H1 (cell line): Measurements from ENCODE around the gene ZAR1L. TPM values are rescaled to one million over a fixed set of nuclear protein-coding genes. Genes with fewer than 3 reads are reported as not detected.

Experiments
- CTCF ChIA-PET: fragments of 300-600 bp; sonication (Branson Sonifier 250); formaldehyde crosslinking; loops from one replicate; lab custom pipeline; 2021; ENCODE audit not compliant: partially characterized antibody; lab: Charles Lee
- POLR2A ChIA-PET: fragments of 300-600 bp; sonication (Branson Sonifier 250); formaldehyde crosslinking; loops from one replicate; lab custom pipeline; 2021; ENCODE audit warnings: inconsistent platforms; ENCODE audit not compliant: partially characterized antibody; lab: Charles Lee
- DNase-seq, 2 experiments: peaks; one replicate each; pipeline versions ENCODE4 v3.0.0 to v3.0.0-alpha.2; 2010 to 2022; ENCODE audit warnings: low spot score in 2 of 2, low read depth in 1 of 2, mixed read lengths in 1 of 2
- FAIRE-seq: peaks from 2 replicates; lab custom pipeline; 2011; peaks lifted over from hg19 to GRCh38; lab: Jason Lieb, UNC
- H2AFZ ChIP-seq: 2 replicates; pipeline ENCODE4 v1.8.1; 2012; ENCODE audit warnings: low read length, inconsistent platforms
- H2AK5ac ChIP-seq: 2 replicates; pipeline ENCODE4 v1.6.1; 2013; ENCODE audit warnings: low read depth, low read length
- H2BK120ac ChIP-seq: replicated peaks from 2 replicates; pipeline ENCODE3; 2013; ENCODE audit warnings: low read depth, low read length, inconsistent platforms
- H2BK12ac ChIP-seq: 2 replicates; pipeline ENCODE4 v1.6.1; 2013; ENCODE audit warnings: low read depth, low read length
- H2BK15ac ChIP-seq: 2 replicates; pipeline ENCODE4 v1.6.1; 2013; ENCODE audit warnings: low read length
- H2BK20ac ChIP-seq: 2 replicates; pipeline ENCODE4 v1.6.1; 2013; ENCODE audit warnings: low read length
- H2BK5ac ChIP-seq: 2 replicates; pipeline ENCODE4 v1.6.1; 2013; ENCODE audit warnings: low read depth, low read length
- H3K14ac ChIP-seq: 2 replicates; pipeline ENCODE4 v1.6.1; 2013; ENCODE audit warnings: inconsistent platforms; ENCODE audit not compliant: insufficient read length
- H3K18ac ChIP-seq: 2 replicates; pipeline ENCODE4 v1.6.1; 2013; ENCODE audit warnings: low read length; ENCODE audit errors: extremely low read depth
- H3K23ac ChIP-seq: 2 replicates; pipeline ENCODE4 v1.6.1; 2013; ENCODE audit warnings: inconsistent platforms; ENCODE audit not compliant: insufficient read length
- H3K23me2 ChIP-seq: 2 replicates; pipeline ENCODE4 v1.6.1; 2013; ENCODE audit warnings: low read depth, low read length
- H3K27ac ChIP-seq: 2 replicates; pipeline ENCODE4 v1.6.1; 2011; ENCODE audit warnings: low read depth, low read length, inconsistent platforms
- H3K27me3 ChIP-seq, 4 experiments: replicated peaks in 1 of 4; 1 replicate in 1 of 4; 2 replicates in 3 of 4; pipeline versions ENCODE4 v1.6.1 to v1.8.1; 2011 to 2013; ENCODE audit warnings: low read length in 3 of 4, mild to moderate bottlenecking in 3 of 4, inconsistent platforms in 2 of 4, mixed read lengths in 2 of 4, moderate library complexity in 1 of 4; ENCODE audit not compliant: control insufficient read depth in 3 of 4, insufficient read depth in 3 of 4; ENCODE audit errors: extremely low read depth in 1 of 4
- H3K36me3 ChIP-seq, 4 experiments: 2 replicates each; pipeline versions ENCODE4 v1.6.1 to v1.8.1; 2011 to 2013; ENCODE audit warnings: mild to moderate bottlenecking in 4 of 4, low read length in 3 of 4, moderate library complexity in 2 of 4, control low read depth in 1 of 4, inconsistent platforms in 1 of 4; ENCODE audit not compliant: insufficient read depth in 4 of 4, control insufficient read depth in 2 of 4
- H3K4ac ChIP-seq: replicated peaks from 2 replicates; pipeline ENCODE3; 2013; ENCODE audit warnings: low read length, low read depth, mixed read lengths, inconsistent platforms; ENCODE audit not compliant: insufficient read length
- H3K4me1 ChIP-seq, 4 experiments: replicated peaks in 1 of 4; 1 replicate in 1 of 4; 2 replicates in 3 of 4; pipeline versions ENCODE4 v1.6.1 to v1.8.1; 2011 to 2013; ENCODE audit warnings: low read length in 3 of 4, inconsistent platforms in 2 of 4, mixed read lengths in 1 of 4; ENCODE audit not compliant: insufficient read depth in 4 of 4, control insufficient read depth in 3 of 4
- H3K4me2 ChIP-seq, 2 experiments: 2 replicates each; pipeline versions ENCODE4 v1.6.1 to v1.8.1; 2011 to 2013; ENCODE audit warnings: low read depth in 2 of 2, low read length in 2 of 2, control low read depth in 1 of 2, inconsistent platforms in 1 of 2, mild to moderate bottlenecking in 1 of 2; ENCODE audit not compliant: insufficient read depth in 1 of 2
- H3K4me3 ChIP-seq, 4 experiments: fragments of 200-600, 300-600 bp in 1 of 4; sonication (generic), shearing (Covaris generic), sonication (Bioruptor Twin) in 1 of 4; 2 replicates each; pipeline versions ENCODE4 v1.5.1 to v1.8.1; 2011 to 2016; ENCODE audit warnings: low read length in 4 of 4, low read depth in 3 of 4, control low read depth in 2 of 4, inconsistent platforms in 2 of 4, mild to moderate bottlenecking in 2 of 4, mixed read lengths in 1 of 4, moderate library complexity in 1 of 4; ENCODE audit not compliant: insufficient read depth in 2 of 4; ENCODE audit errors: extremely low read depth in 1 of 4
- H3K56ac ChIP-seq: replicated peaks from 2 replicates; pipeline ENCODE3; 2013; ENCODE audit warnings: low read depth, mild to moderate bottlenecking, mixed read lengths, low read length, inconsistent platforms; ENCODE audit not compliant: insufficient read length
- H3K79me1 ChIP-seq: 2 replicates; pipeline ENCODE4 v1.6.1; 2013; ENCODE audit warnings: low read depth, low read length, control low read depth
- H3K79me2 ChIP-seq, 2 experiments: 2 replicates each; pipeline versions ENCODE4 v1.6.1 to v1.8.1; 2012 to 2013; ENCODE audit warnings: low read length in 2 of 2, mild to moderate bottlenecking in 2 of 2, inconsistent platforms in 1 of 2; ENCODE audit not compliant: insufficient read depth in 2 of 2, control insufficient read depth in 1 of 2
- H3K9ac ChIP-seq, 4 experiments: replicated peaks in 1 of 4; 1 replicate in 1 of 4; 2 replicates in 3 of 4; pipeline versions ENCODE4 v1.6.1 to v1.8.1; 2011 to 2013; ENCODE audit warnings: low read depth in 3 of 4, low read length in 3 of 4, control low read depth in 2 of 4, mild to moderate bottlenecking in 2 of 4, moderate library complexity in 2 of 4, inconsistent platforms in 1 of 4; ENCODE audit errors: extremely low read depth in 1 of 4
- H3K9me3 ChIP-seq, 2 experiments: 2 replicates each; pipeline versions ENCODE4 v1.6.1 to v1.8.1; 2012 to 2013; ENCODE audit warnings: mild to moderate bottlenecking in 2 of 2, moderate library complexity in 2 of 2, control low read depth in 1 of 2, inconsistent platforms in 1 of 2, low read depth in 1 of 2, low read length in 1 of 2, mixed read lengths in 1 of 2; ENCODE audit not compliant: insufficient read depth in 2 of 2
- H4K20me1 ChIP-seq, 2 experiments: replicated peaks in 1 of 2; 2 replicates each; pipeline versions ENCODE3 to v1.8.1; 2011 to 2013; ENCODE audit warnings: inconsistent platforms in 2 of 2, low read length in 2 of 2, mild to moderate bottlenecking in 1 of 2; ENCODE audit not compliant: insufficient read depth in 2 of 2, control insufficient read depth in 1 of 2
- H4K5ac ChIP-seq: 2 replicates; pipeline ENCODE4 v1.6.1; 2013; ENCODE audit warnings: low read length, low read depth, mixed read lengths, inconsistent platforms; ENCODE audit not compliant: insufficient read length
- H4K8ac ChIP-seq: 2 replicates; pipeline ENCODE4 v1.8.0; 2013; ENCODE audit warnings: mild to moderate bottlenecking, moderate library complexity, low read length, inconsistent platforms; ENCODE audit not compliant: insufficient read depth; ENCODE audit errors: extremely low read depth
- H4K91ac ChIP-seq: replicated peaks from 2 replicates; pipeline ENCODE3; 2013; ENCODE audit warnings: low read length, mixed read lengths, inconsistent platforms; ENCODE audit not compliant: insufficient read length
- GTF2F1 ChIP-seq: IDR thresholded peaks from 2 replicates; pipeline ENCODE4 v1.6.1; 2012; ENCODE audit warnings: low read depth, low read length, improper control_type of control experiment, borderline replicate concordance
- KDM1A ChIP-seq: fragments of 200-600, 300-600 bp; sonication (generic); IDR thresholded peaks from 2 replicates; pipeline ENCODE4 v1.7.1; 2016; ENCODE audit warnings: mild to moderate bottlenecking, low read length, borderline replicate concordance
- NRF1 ChIP-seq: IDR thresholded peaks from 2 replicates; pipeline ENCODE4 v1.6.1; 2011; ENCODE audit warnings: mild to moderate bottlenecking, low read depth, low read length, improper control_type of control experiment
- RXRA ChIP-seq: IDR thresholded peaks from 2 replicates; pipeline ENCODE4 v1.6.1; 2011; ENCODE audit warnings: low read depth, mild to moderate bottlenecking, low read length, moderate library complexity; ENCODE audit not compliant: insufficient read depth
- TAF1 ChIP-seq: IDR thresholded peaks from 2 replicates; pipeline ENCODE4 v1.6.1; 2011; ENCODE audit warnings: mild to moderate bottlenecking, low read depth, low read length
- TBP ChIP-seq: IDR thresholded peaks from 2 replicates; pipeline ENCODE4 v1.6.1; 2011; ENCODE audit warnings: low read depth, low read length, improper control_type of control experiment
- WGBS, 2 experiments: shearing (Covaris generic) in 1 of 2; methylation state at CpG; one replicate each; pipeline versions ENCODE4 v1.1.6 to v1.1.7; 2013 to 2015; ENCODE audit warnings: low lambda C conversion rate in 2 of 2, mixed read lengths in 2 of 2, inconsistent platforms in 1 of 2, low coverage in 1 of 2, missing lambda C conversion rate in 1 of 2; ENCODE audit not compliant: insufficient replicate concordance in 2 of 2, insufficient coverage in 1 of 2, insufficient read length in 1 of 2; ENCODE audit errors: extremely low coverage in 1 of 2, missing lambda C conversion rate in 1 of 2; 5-methylcytosine and 5-hydroxymethylcytosine counted together
- polyA plus RNA-seq, 7 experiments: library from polyadenylated mRNA; depleted of rRNA in 3 of 7; stranded (reverse) in 5 of 7; unstranded in 2 of 7; fragments of >200 nt in 5 of 7; fragments of 200-250 nt in 2 of 7; gene quantifications; 1 replicate in 5 of 7; 2 replicates in 1 of 7; 4 replicates in 1 of 7; pipeline versions ENCODE4 v1.2.1 to v1.2.3, GENCODE V29; 2011 to 2013; ENCODE audit warnings: missing spikeins in 2 of 7, mixed read lengths in 2 of 7
- total RNA-seq: library from RNA; stranded (reverse); fragmentation: NEBNext Ultra II Directional; extraction: Animal tissue kit (Norgen Biotek cat#: 25700); gene quantifications from 2 replicates; pipeline ENCODE4 v1.2.1, GENCODE V29; 2021

The ZAR1L gene
- total and polyA plus RNA-seq, 2 of the 8 experiments (the other 6 are each of a cell fraction or from before 2014, with no cell fraction given) = 0.19 to 0.30 TPM

GRCh38 chr13:32254916-32255723, 60.0 kb downstream of the ZAR1L start:
- no peak overlapping the region for H2AFZ ChIP-seq
- H3K18ac ChIP-seq = no peak overlapping the region
- no peak overlapping the region for H3K23ac ChIP-seq
- H3K79me1 ChIP-seq = no peaks in the 10 kb centered on the region
- CTCF ChIA-PET = interaction anchor here (0.7 to 3.9 kb wide), 8 partner anchors 9 to 93 kb away, joined by 3 to 26 read pairs (median 4); no protein-coding TSS in a partner anchor
- POLR2A ChIA-PET = interaction anchor here (1.5 kb wide), 1 partner anchor 60 kb away, joined by 7 read pairs; the partner anchor contains the start of genes BRCA2 and ZAR1L
- no peaks in the 10 kb centered on the region for H3K4me1 ChIP-seq
- H3K27me3 ChIP-seq = no peaks in the 10 kb centered on the region
- DNase-seq = no peak
- no peak for TF ChIP-seq TAF1
- no peak for TF ChIP-seq NRF1
- TF ChIP-seq TBP = no peak
- no peak for TF ChIP-seq KDM1A
- no peak for TF ChIP-seq GTF2F1
- TF ChIP-seq RXRA = no peak
- no peak overlapping the region for H3K27ac ChIP-seq
- H2AK5ac ChIP-seq = no peak overlapping the region
- H3K23me2 ChIP-seq = no peaks in the 10 kb centered on the region
- H3K79me2 ChIP-seq = no peaks in the 10 kb centered on the region
- H2BK15ac ChIP-seq = no peak overlapping the region
- no peak overlapping the region for H2BK12ac ChIP-seq
- no peak overlapping the region for H2BK5ac ChIP-seq
- H4K20me1 ChIP-seq = no peaks in the 10 kb centered on the region
- no peak overlapping the region for H4K8ac ChIP-seq
- H3K4me2 ChIP-seq = no peak overlapping the region
- no peak overlapping the region for H4K91ac ChIP-seq
- H3K36me3 ChIP-seq = peaks cover 0 to 3% (median 0%) of the 10 kb centered on the region in 4 experiments; a peak in 1 of 8 replicates
- no peak overlapping the region for H2BK20ac ChIP-seq
- no peak overlapping the region for H2BK120ac ChIP-seq
- H3K4ac ChIP-seq = no peak overlapping the region
- H3K9ac ChIP-seq = no peak overlapping the region; a peak in 1 of 7 replicates
- H3K56ac ChIP-seq = no peak overlapping the region
- no peak overlapping the region for H3K14ac ChIP-seq
- no peak overlapping the region for H3K4me3 ChIP-seq
- H4K5ac ChIP-seq = no peak overlapping the region
- WGBS, 2 experiments = 90% methylated on average over 10 of the region's 10 CpGs; no CpG with 5 or more reads in 1 of the 2 experiments
- FAIRE-seq = no peak
- H3K9me3 ChIP-seq = no peaks in the 10 kb centered on the region
